NT2/D1 (cell line): Measurements from ENCODE around the gene ARFGEF3.
"Not testable (repeated sequence)": the region's sequence is repeated elsewhere in the genome, so short reads cannot be mapped to it uniquely, and the experiment has no call there.

Source experiments
- DNase-seq: peaks from one replicate; pipeline ENCODE4 v3.0.0-alpha.2; 2011; ENCODE audit warnings: low read depth, low spot score
- H3K27me3 ChIP-seq: 2 replicates; pipeline ENCODE4 v1.6.0; 2011; ENCODE audit warnings: mild to moderate bottlenecking; ENCODE audit not compliant: insufficient read length, insufficient read depth
- H3K36me3 ChIP-seq: 2 replicates; pipeline ENCODE4 v1.6.1; 2011; ENCODE audit warnings: mild to moderate bottlenecking, low read length, mixed read lengths; ENCODE audit not compliant: insufficient read depth, insufficient read length
- H3K4me1 ChIP-seq: 2 replicates; pipeline ENCODE4 v1.5.1; 2011; ENCODE audit not compliant: insufficient read depth, insufficient read length
- H3K4me3 ChIP-seq: 2 replicates; pipeline ENCODE4 v1.5.1; 2011; ENCODE audit warnings: low read depth; ENCODE audit not compliant: insufficient read length
- H3K9ac ChIP-seq: 2 replicates; pipeline ENCODE4 v1.6.0; 2011; ENCODE audit warnings: low read depth; ENCODE audit not compliant: insufficient read length
- H3K9me3 ChIP-seq: 2 replicates; pipeline ENCODE4 v1.5.1; 2011; ENCODE audit warnings: mild to moderate bottlenecking, low read length; ENCODE audit not compliant: insufficient read depth
- SUZ12 ChIP-seq: IDR thresholded peaks from 2 replicates; pipeline ENCODE4 v1.6.1; 2011; ENCODE audit not compliant: insufficient read length, insufficient read depth; ENCODE audit errors: extremely low read depth
- YY1 ChIP-seq: IDR thresholded peaks from 2 replicates; pipeline ENCODE4 v1.6.1; 2011; ENCODE audit not compliant: insufficient read length, insufficient read depth
- ZNF274 ChIP-seq: IDR thresholded peaks from 2 replicates; pipeline ENCODE4 v1.6.1; 2011; ENCODE audit warnings: mild to moderate bottlenecking, low read depth, low read length

ARFGEF3 gene

GRCh38 chr6:138204303-138204702 lies 42.6 kb downstream of the ARFGEF3 start:
- Histone ChIP-seq H3K27me3 (no peaks in the 10 kb centered on the region), H3K4me1 (no peaks in the 10 kb centered on the region), H3K9ac (no peak overlapping the region), H3K36me3 (no peaks in the 10 kb centered on the region), H3K4me3 (no peak overlapping the region), H3K9me3 (no peaks in the 10 kb centered on the region)
- DNase-seq = no peak
- TF ChIP-seq SUZ12 (no peak), ZNF274 (no peak), YY1 (no peak)

- no peaks in the 10 kb centered on the region for H3K27me3 ChIP-seq
- H3K4me1 ChIP-seq = no peaks in the 10 kb centered on the region
- no peaks in the 10 kb centered on the region for H3K36me3 ChIP-seq
- no peak overlapping the region for H3K9ac ChIP-seq
- no peak overlapping the region for H3K4me3 ChIP-seq
- TF ChIP-seq YY1 (no peak), SUZ12 (no peak), ZNF274 (no peak)
- H3K9me3 ChIP-seq = no peaks in the 10 kb centered on the region
- no peak for DNase-seq
Measured at GRCh38 chr6:138204792-138205384, 43.1 kb downstream of the ARFGEF3 start.

- Histone ChIP-seq H3K4me3 (no peak overlapping the region), H3K36me3 (no peaks in the 10 kb centered on the region), H3K9ac (no peak overlapping the region), H3K4me1 (no peaks in the 10 kb centered on the region), H3K9me3 (no peaks in the 10 kb centered on the region), H3K27me3 (no peaks in the 10 kb centered on the region)
- no peak for DNase-seq
- TF ChIP-seq YY1 = no peak
- no peak for TF ChIP-seq SUZ12
- TF ChIP-seq ZNF274 = no peak
Measured at GRCh38 chr6:138205437-138206094, 43.8 kb downstream of the ARFGEF3 start.

- H3K4me1 ChIP-seq = no peaks in the 10 kb centered on the region
- H3K4me3 ChIP-seq = no peak overlapping the region
- no peaks in the 10 kb centered on the region for H3K9me3 ChIP-seq
- TF ChIP-seq SUZ12 (no peak), YY1 (no peak)
- H3K9ac ChIP-seq = no peak overlapping the region
- H3K27me3 ChIP-seq = no peaks in the 10 kb centered on the region
- no peaks in the 10 kb centered on the region for H3K36me3 ChIP-seq
- no peak for DNase-seq
Measured at GRCh38 chr6:138206862-138207261, 45.1 kb downstream of the ARFGEF3 start.

GRCh38 chr6:138211048-138211581 lies 49.4 kb downstream of the ARFGEF3 start:
- no peaks in the 10 kb centered on the region for H3K4me1 ChIP-seq
- no peak overlapping the region for H3K9ac ChIP-seq
- no peak overlapping the region for H3K4me3 ChIP-seq
- no peak for DNase-seq
- TF ChIP-seq YY1 (no peak), ZNF274 (no peak), SUZ12 (no peak)
- no peaks in the 10 kb centered on the region for H3K36me3 ChIP-seq
- no peaks in the 10 kb centered on the region for H3K9me3 ChIP-seq
- H3K27me3 ChIP-seq = no peaks in the 10 kb centered on the region

- Histone ChIP-seq H3K4me3 (no peak overlapping the region), H3K9me3 (no peaks in the 10 kb centered on the region), H3K36me3 (no peaks in the 10 kb centered on the region), H3K9ac (no peak overlapping the region), H3K27me3 (no peaks in the 10 kb centered on the region), H3K4me1 (no peaks in the 10 kb centered on the region)
- TF ChIP-seq YY1 (no peak), ZNF274 (no peak), SUZ12 (no peak)
- DNase-seq = no peak
Measured at GRCh38 chr6:138211601-138212000, 49.9 kb downstream of the ARFGEF3 start.

GRCh38 chr6:138212530-138212929 lies 50.8 kb downstream of the ARFGEF3 start:
- H3K9me3 ChIP-seq, H3K4me3 ChIP-seq, H3K9ac ChIP-seq, H3K36me3 ChIP-seq, DNase-seq, H3K27me3 ChIP-seq, H3K4me1 ChIP-seq: not testable (repeated sequence)
